ENCODE data around the gene RAB3D. TPM values are rescaled to one million over a fixed set of nuclear protein-coding genes. Genes with fewer than 3 reads are reported as not detected.

The RAB3D gene
- total RNA-seq, 1 experiment from 2014 or later: 35.0 TPM

DNA sequence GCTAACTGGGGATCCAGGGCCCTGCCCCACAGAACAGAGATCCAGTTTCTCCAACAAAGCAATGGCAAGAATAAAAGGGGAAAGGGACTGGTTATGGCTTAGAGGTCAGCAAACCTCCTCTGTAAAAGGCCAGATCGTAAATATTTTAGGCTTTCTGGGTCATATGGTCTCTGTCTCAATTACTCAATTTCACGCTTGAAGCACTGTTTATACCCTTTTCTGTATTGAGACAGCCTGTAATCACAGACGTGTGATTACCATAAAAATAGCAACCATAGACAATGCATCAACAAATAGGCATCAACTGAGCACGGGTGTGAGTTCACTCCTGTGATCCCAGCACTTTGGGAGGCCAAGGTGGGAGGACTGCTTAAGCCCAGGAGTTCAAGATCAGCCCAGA, 9.3 kb downstream of the RAB3D start:
- no peaks in the 10 kb centered on the region for H3K27me3 ChIP-seq (ENCODE audit: insufficient read depth, low read depth)
- DNase-seq: no peak
- H3K4me1 ChIP-seq (replicated peaks; ENCODE audit: insufficient read depth): peaks cover 4% of the 10 kb centered on the region; the same call in 1 of the 2 replicates
- no peak overlapping the region for H2AFZ ChIP-seq
- peaks cover 18% of the 10 kb centered on the region for H3F3A ChIP-seq (ENCODE audit: insufficient read depth, low read depth)
- H3K79me2 ChIP-seq (ENCODE audit: low read depth): no peaks in the 10 kb centered on the region
- H3K36me3 ChIP-seq (ENCODE audit: low read depth): peaks cover 19% of the 10 kb centered on the region
- no peak overlapping the region for H3K4me3 ChIP-seq
- TF ChIP-seq, protein P1, sequence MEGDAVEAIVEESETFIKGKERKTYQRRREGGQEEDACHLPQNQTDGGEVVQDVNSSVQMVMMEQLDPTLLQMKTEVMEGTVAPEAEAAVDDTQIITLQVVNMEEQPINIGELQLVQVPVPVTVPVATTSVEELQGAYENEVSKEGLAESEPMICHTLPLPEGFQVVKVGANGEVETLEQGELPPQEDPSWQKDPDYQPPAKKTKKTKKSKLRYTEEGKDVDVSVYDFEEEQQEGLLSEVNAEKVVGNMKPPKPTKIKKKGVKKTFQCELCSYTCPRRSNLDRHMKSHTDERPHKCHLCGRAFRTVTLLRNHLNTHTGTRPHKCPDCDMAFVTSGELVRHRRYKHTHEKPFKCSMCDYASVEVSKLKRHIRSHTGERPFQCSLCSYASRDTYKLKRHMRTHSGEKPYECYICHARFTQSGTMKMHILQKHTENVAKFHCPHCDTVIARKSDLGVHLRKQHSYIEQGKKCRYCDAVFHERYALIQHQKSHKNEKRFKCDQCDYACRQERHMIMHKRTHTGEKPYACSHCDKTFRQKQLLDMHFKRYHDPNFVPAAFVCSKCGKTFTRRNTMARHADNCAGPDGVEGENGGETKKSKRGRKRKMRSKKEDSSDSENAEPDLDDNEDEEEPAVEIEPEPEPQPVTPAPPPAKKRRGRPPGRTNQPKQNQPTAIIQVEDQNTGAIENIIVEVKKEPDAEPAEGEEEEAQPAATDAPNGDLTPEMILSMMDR (conservative IDR thresholded peaks at IDR 0.05): no peak
- TF ChIP-seq EZH2 (IDR thresholded peaks at IDR 0.05; ENCODE audit: low read depth): no peak
- CTCF ChIA-PET: no interaction called here
- H3K9me3 ChIP-seq (ENCODE audit: insufficient read depth, low read depth): no peaks in the 10 kb centered on the region
- H4K20me1 ChIP-seq (ENCODE audit: insufficient read depth): no peaks in the 10 kb centered on the region
- H3K27ac ChIP-seq: no peak overlapping the region
- H3K4me2 ChIP-seq: no peak overlapping the region
- POLR2A ChIA-PET (ENCODE audit: unreplicated experiment): no interaction called here
- no TSS peak for BruUV-seq (replicated peaks)
- intact Hi-C loops (cut with micrococcal nuclease; ENCODE audit: unreplicated experiment): no loop called here
- H3K9me2 ChIP-seq (ENCODE audit: insufficient read depth): no peaks in the 10 kb centered on the region

DNA sequence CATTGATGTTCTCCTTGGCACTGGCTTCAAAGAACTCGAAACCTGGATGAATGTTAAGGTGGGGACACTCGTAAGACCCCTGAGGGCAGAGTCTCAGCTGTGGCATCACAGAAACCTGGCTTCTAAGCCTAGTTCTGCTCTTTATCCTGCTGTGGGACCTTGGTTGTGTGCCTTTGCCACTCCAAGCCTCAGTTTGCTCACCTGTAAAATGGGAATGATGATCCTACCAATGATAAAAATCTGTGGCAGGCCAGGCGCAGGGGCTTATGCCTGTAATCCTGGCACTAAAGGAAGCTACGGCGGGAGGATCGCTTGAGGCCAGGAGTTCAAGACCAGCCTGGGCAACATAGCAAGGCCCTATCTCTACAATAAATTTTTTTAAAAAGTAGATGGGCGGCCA, 13.9 kb downstream of the RAB3D start:
- Histone ChIP-seq H2AFZ (no peak overlapping the region), H3K27me3 (ENCODE audit: insufficient read depth, low read depth) (no peaks in the 10 kb centered on the region), H3K79me2 (ENCODE audit: low read depth) (no peaks in the 10 kb centered on the region), H3K4me2 (no peak overlapping the region), H3K4me3 (no peak overlapping the region), H3K36me3 (ENCODE audit: low read depth) (no peaks in the 10 kb centered on the region; the same call in 1 of the 2 replicates), H3K9me2 (ENCODE audit: insufficient read depth) (no peaks in the 10 kb centered on the region), H3K9me3 (ENCODE audit: insufficient read depth, low read depth) (no peaks in the 10 kb centered on the region), H3K4me1 (replicated peaks; ENCODE audit: insufficient read depth) (peaks cover 36% of the 10 kb centered on the region), H3K27ac (no peak overlapping the region), H4K20me1 (ENCODE audit: insufficient read depth) (no peaks in the 10 kb centered on the region), H3F3A (ENCODE audit: insufficient read depth, low read depth) (peaks cover 36% of the 10 kb centered on the region)
- intact Hi-C loops (cut with micrococcal nuclease; ENCODE audit: unreplicated experiment): loop anchor here (2.0 kb wide), 1 partner anchor 21 kb away; the partner anchor contains the start of genes CCDC159 and TMEM205
- ChIA-PET CTCF (no interaction called here), POLR2A (ENCODE audit: unreplicated experiment) (interaction anchor here (0.6 kb wide), 1 partner anchor 110 kb away, joined by 5 read pairs; the partner anchor contains the start of gene PRKCSH)
- no peak for TF ChIP-seq EZH2 (IDR thresholded peaks at IDR 0.05; ENCODE audit: low read depth)
- TF ChIP-seq, protein P1 (conservative IDR thresholded peaks at IDR 0.05): no peak
- DNase-seq: no peak
- no TSS peak for BruUV-seq (replicated peaks)

DNA sequence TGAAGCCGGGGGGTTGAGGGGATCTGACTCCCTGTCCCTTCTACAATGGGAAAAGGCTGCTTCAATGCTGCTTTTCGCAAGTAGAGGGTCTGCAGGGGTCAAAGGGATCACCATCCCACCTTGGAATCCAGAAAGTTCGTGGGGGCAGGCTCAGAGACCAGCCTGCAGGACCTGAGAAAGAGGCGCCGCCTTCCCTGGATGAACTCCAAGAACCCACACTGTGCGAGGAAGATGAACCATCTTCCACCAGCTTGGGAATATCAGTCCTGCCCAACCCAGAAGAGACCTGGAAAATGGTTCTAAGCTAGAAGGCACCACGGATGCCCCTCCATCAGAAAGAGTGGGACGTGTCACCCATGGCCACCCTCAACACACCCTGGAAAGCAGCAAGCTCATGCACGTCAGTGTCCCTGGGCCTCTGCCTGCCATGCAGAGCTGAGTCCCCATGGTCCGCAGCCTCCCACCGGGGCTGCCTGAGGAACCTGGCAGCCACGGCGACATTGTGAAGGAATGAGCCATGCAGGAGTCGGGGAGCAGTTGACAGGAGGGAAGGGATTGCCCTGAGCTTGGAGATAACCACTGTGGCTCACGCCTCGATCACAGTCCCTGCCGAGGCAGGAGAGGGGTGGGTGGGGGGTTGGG, 14.6 kb downstream of the RAB3D start:
- intact Hi-C loops (cut with micrococcal nuclease; ENCODE audit: unreplicated experiment): loop anchor here (2.0 kb wide), 1 partner anchor 22 kb away; the partner anchor contains the start of genes CCDC159 and TMEM205
- no peak overlapping the region for H2AFZ ChIP-seq
- H3K4me2 ChIP-seq: peak overlapping the region; percentile 70
- ChIA-PET CTCF (no interaction called here), POLR2A (ENCODE audit: unreplicated experiment) (interaction anchor here (0.6 kb wide), 1 partner anchor 111 kb away, joined by 5 read pairs; the partner anchor contains the start of gene PRKCSH)
- H3K27ac ChIP-seq: peak overlapping the region; percentile 73
- TF ChIP-seq EZH2 (IDR thresholded peaks at IDR 0.05; ENCODE audit: low read depth): no peak
- TF ChIP-seq, protein P1 (conservative IDR thresholded peaks at IDR 0.05): no peak
- no peaks in the 10 kb centered on the region for H3K27me3 ChIP-seq (ENCODE audit: insufficient read depth, low read depth)
- H4K20me1 ChIP-seq (ENCODE audit: insufficient read depth): no peaks in the 10 kb centered on the region
- peaks cover 42% of the 10 kb centered on the region for H3F3A ChIP-seq (ENCODE audit: insufficient read depth, low read depth)
- no peak for DNase-seq
- H3K9me2 ChIP-seq (ENCODE audit: insufficient read depth): no peaks in the 10 kb centered on the region
- H3K4me1 ChIP-seq (replicated peaks; ENCODE audit: insufficient read depth): peaks cover 36% of the 10 kb centered on the region
- H3K79me2 ChIP-seq (ENCODE audit: low read depth): no peaks in the 10 kb centered on the region
- H3K4me3 ChIP-seq: no peak overlapping the region; the same call in 1 of the 2 replicates
- H3K36me3 ChIP-seq (ENCODE audit: low read depth): no peaks in the 10 kb centered on the region; the same call in 1 of the 2 replicates
- H3K9me3 ChIP-seq (ENCODE audit: insufficient read depth, low read depth): no peaks in the 10 kb centered on the region
- BruUV-seq (replicated peaks): no TSS peak
